HCT116 (cell line): ENCODE data around the gene FGF7. TPM values are rescaled to one million over a fixed set of nuclear protein-coding genes. Genes with fewer than 3 reads are reported as not detected.

Source experiments
- ATAC-seq: fragments of 200-7000 bp; cut with Tn5 transposase; 2 replicates; pipeline ENCODE4 v1.9.1; 2020; ENCODE audit warnings: mild to moderate bottlenecking, moderate library complexity
- BruUV-seq: library from RNA; stranded (reverse); fragments of 400-500 nt; replicated peaks from 2 replicates; lab custom pipeline; 2021; lab: Mats Ljungman, UMichigan
- CTCF ChIA-PET: fragments of 300-600 bp; sonication (Branson Sonifier 250); formaldehyde crosslinking; loops from one replicate; lab custom pipeline; 2021; ENCODE audit warnings: antibody characterized with exemption; lab: Charles Lee
- POLR2A ChIA-PET: fragments of 300-600, 350-600 bp; sonication (Branson Sonifier 250); formaldehyde crosslinking; loops from one replicate; lab custom pipeline; 2021; ENCODE audit warnings: antibody characterized with exemption; lab: Charles Lee
- RAD21 ChIA-PET, 2 experiments: fragments of 300-600 bp; sonication (Branson Sonifier 250); formaldehyde crosslinking; loops; one replicate each; lab custom pipeline; 2023; ENCODE audit warnings: low total read pairs in 2 of 2; ENCODE audit not compliant: uncharacterized antibody in 2 of 2, unreplicated experiment in 2 of 2, low non-redundant PET in 1 of 2; lab: Charles Lee
- DNase-seq: peaks from one replicate; pipeline ENCODE4 v3.0.0-alpha.2; 2010; ENCODE audit warnings: low read depth, low spot score
- H2AFZ ChIP-seq: fragments of 200-600 bp; shearing (Covaris generic), sonication (generic); 2 replicates; pipeline ENCODE4 v1.6.1; 2017; ENCODE audit warnings: low read depth, mixed run types, mixed read lengths, antibody characterized with exemption, low read length; ENCODE audit not compliant: poor library complexity, severe bottlenecking
- H3K27ac ChIP-seq: 2 replicates; pipeline ENCODE4 v1.5.1; 2012; ENCODE audit warnings: low read depth, low read length
- H3K27me3 ChIP-seq: fragments of 200-600 bp; sonication (generic); 2 replicates; pipeline ENCODE4 v1.6.1; 2016; ENCODE audit warnings: mixed run types, low read length, mixed read lengths; ENCODE audit not compliant: insufficient read depth
- H3K36me3 ChIP-seq, 2 experiments: fragments of 200-500 bp in 1 of 2; fragments of 200-600 bp in 1 of 2; sonication (Bioruptor generic) in 1 of 2; sonication (generic) in 1 of 2; 2 replicates each; pipeline versions ENCODE4 v1.5.1 to v1.6.1; 2014 to 2016; ENCODE audit warnings: low read length in 2 of 2, inconsistent platforms in 1 of 2, mixed read lengths in 1 of 2, mixed run types in 1 of 2; ENCODE audit not compliant: insufficient read depth in 2 of 2, control insufficient read depth in 1 of 2
- H3K4me1 ChIP-seq, 2 experiments: fragments of 200-600 bp in 1 of 2; sonication (generic) in 1 of 2; 2 replicates each; pipeline versions ENCODE4 v1.5.1 to v1.6.1; 2012 to 2017; ENCODE audit warnings: low read length in 2 of 2, inconsistent platforms in 1 of 2, mild to moderate bottlenecking in 1 of 2, mixed read lengths in 1 of 2, mixed run types in 1 of 2, moderate library complexity in 1 of 2; ENCODE audit not compliant: insufficient read depth in 2 of 2, control insufficient read depth in 1 of 2
- H3K4me2 ChIP-seq: fragments of 200-600 bp; sonication (generic); 2 replicates; pipeline ENCODE4 v1.6.1; 2017; ENCODE audit warnings: mixed run types, low read length, mixed read lengths
- H3K4me3 ChIP-seq, 2 experiments: fragments of 200-600 bp in 1 of 2; sonication (generic) in 1 of 2; replicated peaks in 1 of 2; 2 replicates each; pipeline ENCODE4 v1.5.1; 2011 to 2016; ENCODE audit warnings: low read length in 2 of 2, control low read depth in 1 of 2, low read depth in 1 of 2, mild to moderate bottlenecking in 1 of 2, mixed read lengths in 1 of 2, mixed run types in 1 of 2
- H3K79me2 ChIP-seq: fragments of 200-600 bp; sonication (generic); 2 replicates; pipeline ENCODE4 v1.6.1; 2017; ENCODE audit warnings: mild to moderate bottlenecking, mixed run types, low read length, moderate library complexity, mixed read lengths; ENCODE audit not compliant: insufficient read depth
- H3K9ac ChIP-seq: fragments of 200-600 bp; sonication (generic); 2 replicates; pipeline ENCODE4 v1.6.1; 2016; ENCODE audit warnings: low read length, mixed read lengths
- H3K9me2 ChIP-seq: fragments of 200-600 bp; sonication (generic), shearing (Covaris generic); 2 replicates; pipeline ENCODE4 v1.6.1; 2017; ENCODE audit warnings: mixed run types, mild to moderate bottlenecking, moderate library complexity; ENCODE audit not compliant: insufficient read depth
- H3K9me3 ChIP-seq, 2 experiments: fragments of 200-500 bp in 1 of 2; fragments of 200-600 bp in 1 of 2; sonication (Bioruptor generic) in 1 of 2; sonication (generic) in 1 of 2; 2 replicates each; pipeline ENCODE4 v1.6.1; 2014 to 2017; ENCODE audit warnings: low read length in 2 of 2, mixed read lengths in 2 of 2, inconsistent platforms in 1 of 2, low read depth in 1 of 2, mild to moderate bottlenecking in 1 of 2, mixed run types in 1 of 2, moderate library complexity in 1 of 2; ENCODE audit not compliant: control insufficient read depth in 1 of 2, insufficient read depth in 1 of 2
- H4K20me1 ChIP-seq: fragments of 200-600 bp; sonication (generic), shearing (Covaris generic); 2 replicates; pipeline ENCODE4 v1.6.1; 2017; ENCODE audit warnings: mixed run types, mild to moderate bottlenecking, moderate library complexity; ENCODE audit not compliant: insufficient read depth
- ATF3 ChIP-seq: IDR thresholded peaks from 2 replicates; pipeline ENCODE4 v1.6.1; 2012
- CTCF ChIP-seq, 3 experiments: fragments of 200-600 bp in 1 of 3; sonication (generic) in 1 of 3; IDR thresholded peaks in 2 of 3; conservative IDR thresholded peaks in 1 of 3; 2 replicates each; pipeline ENCODE4 v1.5.1; 2012 to 2017; ENCODE audit warnings: low read depth in 2 of 3, low read length in 2 of 3, antibody characterized with exemption in 1 of 3, borderline replicate concordance in 1 of 3, control low read depth in 1 of 3, mild to moderate bottlenecking in 1 of 3, mixed read lengths in 1 of 3, mixed run types in 1 of 3, moderate library complexity in 1 of 3; ENCODE audit not compliant: insufficient read depth in 1 of 3
- EGR1 ChIP-seq: IDR thresholded peaks from 2 replicates; pipeline ENCODE4 v1.6.1; 2012; ENCODE audit warnings: low read depth
- ELF1 ChIP-seq: IDR thresholded peaks from 2 replicates; pipeline ENCODE4 v1.6.1; 2012; ENCODE audit warnings: low read depth, borderline replicate concordance
- EZH2 ChIP-seq: fragments of 200-600 bp; sonication (generic); IDR thresholded peaks from 2 replicates; pipeline ENCODE4 v1.6.1; 2017; ENCODE audit warnings: antibody characterized with exemption, mixed run types
- JUND ChIP-seq: IDR thresholded peaks from 2 replicates; pipeline ENCODE4 v1.6.1; 2012
- REST ChIP-seq: IDR thresholded peaks from 2 replicates; pipeline ENCODE4 v1.6.1; 2012; ENCODE audit warnings: low read depth
- SRF ChIP-seq: IDR thresholded peaks from 2 replicates; pipeline ENCODE4 v1.6.1; 2012; ENCODE audit warnings: low read depth
- ZNF274 ChIP-seq: fragments of 200-500 bp; sonication (Bioruptor generic); IDR thresholded peaks from 2 replicates; pipeline ENCODE4 v1.6.1; 2014; ENCODE audit warnings: mild to moderate bottlenecking, low read depth, low read length, inconsistent platforms
- intact Hi-C: fragments of 100-400 bp; cut with micrococcal nuclease; formaldehyde crosslinking; loops from 2 replicates; pipeline ENCODE4 v1.10.0; 2022
- total RNA-seq: library from RNA; stranded (reverse); gene quantifications from one replicate; pipeline ENCODE4 v1.2.1, GENCODE V29; 2021; ENCODE audit not compliant: unreplicated experiment
- TF ChIP-seq, protein P1 (sequence below): IDR thresholded peaks from 2 replicates; pipeline ENCODE4 v1.6.1; 2011; ENCODE audit warnings: mild to moderate bottlenecking, low read length, moderate library complexity; ENCODE audit not compliant: insufficient replicate concordance; ENCODE audit errors: extremely low read depth

Gene FGF7
- total RNA-seq, 1 experiment from 2014 or later = 0.49 TPM

DNA sequence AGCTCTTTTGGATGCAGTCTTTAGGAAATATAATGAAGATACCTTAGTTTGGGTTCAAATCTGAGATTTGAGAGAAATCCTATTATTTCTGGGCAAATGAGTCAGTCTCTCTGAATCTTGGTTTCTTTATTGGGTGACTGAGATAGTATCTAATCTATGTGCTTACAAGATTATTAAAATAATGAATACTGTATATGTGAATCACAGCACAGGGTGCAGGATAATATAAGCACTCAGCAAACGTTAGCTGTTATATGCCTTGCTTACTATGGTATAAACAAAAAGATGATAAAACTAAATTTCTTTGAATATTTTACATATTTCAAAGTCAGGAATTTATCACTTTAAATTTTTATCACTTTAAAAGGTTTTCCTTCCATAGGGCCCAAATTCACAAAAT lies 29.6 kb downstream of the FGF7 start (continued):
- TF ChIP-seq REST = no peak
- TF ChIP-seq, all 23 proteins: peak for 0

- ChIA-PET CTCF (interaction anchor here (1.5 kb wide), 1 partner anchor 15 kb away, joined by 4 read pairs; no protein-coding TSS in a partner anchor), POLR2A (no interaction called here), RAD21 (no interaction called here)
- ATAC-seq = no peak
- no peak overlapping the region for H3K4me2 ChIP-seq
- H3K9ac ChIP-seq = no peak overlapping the region
- H2AFZ ChIP-seq = no peak overlapping the region
- no peaks in the 10 kb centered on the region for H3K36me3 ChIP-seq
- H3K79me2 ChIP-seq = no peaks in the 10 kb centered on the region
- no peaks in the 10 kb centered on the region for H3K4me1 ChIP-seq
- H4K20me1 ChIP-seq = no peaks in the 10 kb centered on the region
- H3K9me2 ChIP-seq = no peaks in the 10 kb centered on the region
- intact Hi-C loops = no loop called here
- no peak for TF ChIP-seq CTCF (IDR thresholded peaks at IDR 0.05 in 2 of 3, conservative IDR thresholded peaks at IDR 0.05 in 1 of 3; ENCODE audit: borderline replicate concordance in 1 of 3, insufficient read depth in 1 of 3, low read depth in 2 of 3, low read length in 2 of 3)
- no peak for TF ChIP-seq SRF
- no peak for TF ChIP-seq EZH2
- no peak for TF ChIP-seq ZNF274
- no peak for TF ChIP-seq EGR1
- TF ChIP-seq ELF1 = no peak
- no peak for TF ChIP-seq ATF3
- TF ChIP-seq, protein P1, sequence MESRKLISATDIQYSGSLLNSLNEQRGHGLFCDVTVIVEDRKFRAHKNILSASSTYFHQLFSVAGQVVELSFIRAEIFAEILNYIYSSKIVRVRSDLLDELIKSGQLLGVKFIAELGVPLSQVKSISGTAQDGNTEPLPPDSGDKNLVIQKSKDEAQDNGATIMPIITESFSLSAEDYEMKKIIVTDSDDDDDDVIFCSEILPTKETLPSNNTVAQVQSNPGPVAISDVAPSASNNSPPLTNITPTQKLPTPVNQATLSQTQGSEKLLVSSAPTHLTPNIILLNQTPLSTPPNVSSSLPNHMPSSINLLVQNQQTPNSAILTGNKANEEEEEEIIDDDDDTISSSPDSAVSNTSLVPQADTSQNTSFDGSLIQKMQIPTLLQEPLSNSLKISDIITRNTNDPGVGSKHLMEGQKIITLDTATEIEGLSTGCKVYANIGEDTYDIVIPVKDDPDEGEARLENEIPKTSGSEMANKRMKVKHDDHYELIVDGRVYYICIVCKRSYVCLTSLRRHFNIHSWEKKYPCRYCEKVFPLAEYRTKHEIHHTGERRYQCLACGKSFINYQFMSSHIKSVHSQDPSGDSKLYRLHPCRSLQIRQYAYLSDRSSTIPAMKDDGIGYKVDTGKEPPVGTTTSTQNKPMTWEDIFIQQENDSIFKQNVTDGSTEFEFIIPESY = no peak
- no peak for TF ChIP-seq JUND
- TF ChIP-seq, all 23 proteins: peak for 0
- Histone ChIP-seq H3K4me3 (no peak overlapping the region), H3K27ac (no peak overlapping the region), H3K9me3 (no peaks in the 10 kb centered on the region), H3K27me3 (no peaks in the 10 kb centered on the region)
- no TSS peak for BruUV-seq
- DNase-seq = no peak
Observed at GRCh38 chr15:49456166-49456565, 33.1 kb downstream of the FGF7 start.
